Activated CD4-positive, alpha-beta memory T cell treated with anti-CD3 and anti-CD28 coated beads for 36 hours (primary cell): ENCODE results near the gene WDR19. TPM values are rescaled to one million over a fixed set of nuclear protein-coding genes. Genes with fewer than 3 reads are reported as not detected.
"Not testable (repeated sequence)": the region's sequence is repeated elsewhere in the genome, so short reads cannot be mapped to it uniquely, and the experiment has no call there.

Source experiments
- CTCF ChIA-PET: fragments of 350-600 bp; sonication (Branson Sonifier 250); formaldehyde crosslinking; loops from one replicate; lab custom pipeline; 2021; ENCODE audit warnings: antibody characterized with exemption, inconsistent platforms; lab: Charles Lee
- POLR2A ChIA-PET: fragments of 350-600 bp; sonication (Branson Sonifier 250); formaldehyde crosslinking; loops from one replicate; lab custom pipeline; 2021; ENCODE audit warnings: antibody characterized with exemption; lab: Charles Lee
- DNase-seq: peaks from one replicate; pipeline ENCODE4 v3.0.0-alpha.2; 2020
- H3K27ac Mint-ChIP-seq: one replicate; pipeline ENCODE4 v1.8.0; 2021; ENCODE audit warnings: mixed read lengths
- H3K27me3 Mint-ChIP-seq: one replicate; pipeline ENCODE4 v1.8.0; 2021; ENCODE audit warnings: mixed read lengths
- H3K36me3 Mint-ChIP-seq: one replicate; pipeline ENCODE4 v1.8.0; 2021; ENCODE audit warnings: mixed read lengths
- H3K4me1 Mint-ChIP-seq: one replicate; pipeline ENCODE4 v1.8.0; 2021; ENCODE audit warnings: low read depth, mixed read lengths
- H3K4me3 Mint-ChIP-seq: one replicate; pipeline ENCODE4 v1.8.0; 2021; ENCODE audit warnings: mild to moderate bottlenecking, mixed read lengths
- H3K9me3 Mint-ChIP-seq: one replicate; pipeline ENCODE4 v1.8.0; 2021; ENCODE audit warnings: mixed read lengths
- intact Hi-C: fragments of 100-400 bp; cut with micrococcal nuclease; formaldehyde crosslinking; loops from one replicate; pipeline ENCODE4 v1.15.1; 2023
- total RNA-seq, 2 experiments: library from RNA; stranded (reverse); gene quantifications; one replicate each; pipeline ENCODE4 v1.2.3, GENCODE V29; 2021

The WDR19 gene
- total RNA-seq, 2 experiments from 2014 or later, result 16.4 to 17.9 TPM

GRCh38 chr4:39179681-39180080, 2.6 kb upstream of the WDR19 start:
- H3K27me3 Mint-ChIP-seq, result no peaks in the 10 kb centered on the region
- H3K4me1 Mint-ChIP-seq, result peaks cover 5% of the 10 kb centered on the region
- CTCF ChIA-PET, result interaction anchor here (0.6 kb wide), 2 partner anchors 141 to 280 kb away, joined by 3 to 4 read pairs; no protein-coding TSS in a partner anchor
- DNase-seq, result no peak
- no peaks in the 10 kb centered on the region for H3K9me3 Mint-ChIP-seq
- no peak overlapping the region for H3K27ac Mint-ChIP-seq
- intact Hi-C loops, result loop anchor here (5.0 kb wide), 1 partner anchor 188 kb away; the partner anchor contains the start of gene RFC1
- POLR2A ChIA-PET, result no interaction called here
- no peak overlapping the region for H3K4me3 Mint-ChIP-seq
- H3K36me3 Mint-ChIP-seq, result no peaks in the 10 kb centered on the region

- DNase-seq, H3K4me3 Mint-ChIP-seq, H3K36me3 Mint-ChIP-seq, H3K27me3 Mint-ChIP-seq, POLR2A ChIA-PET, H3K9me3 Mint-ChIP-seq, H3K4me1 Mint-ChIP-seq, H3K27ac Mint-ChIP-seq, CTCF ChIA-PET: not testable (repeated sequence)
- intact Hi-C loops, result loop anchor here (5.0 kb wide), 1 partner anchor 187 kb away; the partner anchor contains the start of gene RFC1
These were observed 1.7 kb upstream of the WDR19 start for GRCh38 chr4:39180629-39181028.

GRCh38 chr4:39181520-39181904, 817 bp upstream of the WDR19 start:
- H3K9me3 Mint-ChIP-seq, result no peaks in the 10 kb centered on the region
- ChIA-PET CTCF (interaction anchor here (0.7 to 2.1 kb wide), 8 partner anchors 15 to 908 kb away, joined by 3 to 12 read pairs (median 4); partner anchors contain the start of gene TLR10), POLR2A (interaction anchor here (0.6 to 1.1 kb wide), 3 partner anchors 278 to 613 kb away, joined by 3 read pairs; partner anchors contain the start of genes LIAS and RPL9)
- no peak overlapping the region for H3K27ac Mint-ChIP-seq
- peaks cover 5% of the 10 kb centered on the region for H3K4me1 Mint-ChIP-seq
- no peak overlapping the region for H3K4me3 Mint-ChIP-seq
- no peaks in the 10 kb centered on the region for H3K36me3 Mint-ChIP-seq
- no peak for DNase-seq
- no peaks in the 10 kb centered on the region for H3K27me3 Mint-ChIP-seq
- intact Hi-C loops, result loop anchor here (5.0 kb wide), 1 partner anchor 186 kb away; the partner anchor contains the start of gene RFC1

GRCh38 chr4:39201963-39202362, 19.6 kb downstream of the WDR19 start:
- POLR2A ChIA-PET, result no interaction called here
- no peak for DNase-seq
- H3K36me3 Mint-ChIP-seq, result peaks cover 16% of the 10 kb centered on the region
- no peaks in the 10 kb centered on the region for H3K9me3 Mint-ChIP-seq
- intact Hi-C loops, result no loop called here
- no peaks in the 10 kb centered on the region for H3K4me1 Mint-ChIP-seq
- no peak overlapping the region for H3K27ac Mint-ChIP-seq
- H3K27me3 Mint-ChIP-seq, result no peaks in the 10 kb centered on the region
- CTCF ChIA-PET, result no interaction called here
- H3K4me3 Mint-ChIP-seq, result no peak overlapping the region

- CTCF ChIA-PET, result no interaction called here
- intact Hi-C loops, result no loop called here
- Mint-ChIP-seq H3K4me3 (no peak overlapping the region), H3K27ac (no peak overlapping the region), H3K9me3 (no peaks in the 10 kb centered on the region), H3K36me3 (peaks cover 24% of the 10 kb centered on the region), H3K4me1 (no peaks in the 10 kb centered on the region), H3K27me3 (no peaks in the 10 kb centered on the region)
- no peak for DNase-seq
- POLR2A ChIA-PET, result no interaction called here
These were observed 22.2 kb downstream of the WDR19 start for GRCh38 chr4:39204543-39204942.

GRCh38 chr4:39205000-39205399, 22.7 kb downstream of the WDR19 start:
- intact Hi-C loops, result no loop called here
- no peaks in the 10 kb centered on the region for H3K27me3 Mint-ChIP-seq
- H3K36me3 Mint-ChIP-seq, result peaks cover 24% of the 10 kb centered on the region
- H3K27ac Mint-ChIP-seq, result no peak overlapping the region
- ChIA-PET CTCF (no interaction called here), POLR2A (no interaction called here)
- DNase-seq, result no peak
- H3K4me1 Mint-ChIP-seq, result no peaks in the 10 kb centered on the region
- no peaks in the 10 kb centered on the region for H3K9me3 Mint-ChIP-seq
- no peak overlapping the region for H3K4me3 Mint-ChIP-seq

GRCh38 chr4:39205476-39205875, 23.1 kb downstream of the WDR19 start:
- ChIA-PET CTCF (no interaction called here), POLR2A (no interaction called here)
- no peak for DNase-seq

GRCh38 chr4:39227906-39228305, 45.6 kb downstream of the WDR19 start:
- Mint-ChIP-seq H3K36me3 (peaks cover 3% of the 10 kb centered on the region), H3K27me3 (no peaks in the 10 kb centered on the region), H3K4me3 (no peak overlapping the region), H3K4me1 (no peaks in the 10 kb centered on the region), H3K9me3 (no peaks in the 10 kb centered on the region), H3K27ac (no peak overlapping the region)
- ChIA-PET POLR2A (no interaction called here), CTCF (interaction anchor here (0.8 kb wide), 1 partner anchor 89 kb away, joined by 3 read pairs; no protein-coding TSS in a partner anchor)
- no peak for DNase-seq
- intact Hi-C loops, result no loop called here

More at GRCh38 chr4:39205476-39205875, 23.1 kb downstream of the WDR19 start:
- no peaks in the 10 kb centered on the region for H3K9me3 Mint-ChIP-seq
- H3K27ac Mint-ChIP-seq, result no peak overlapping the region
- H3K4me1 Mint-ChIP-seq, result no peaks in the 10 kb centered on the region
- H3K27me3 Mint-ChIP-seq, result no peaks in the 10 kb centered on the region
- H3K4me3 Mint-ChIP-seq, result no peak overlapping the region
- intact Hi-C loops, result no loop called here
- H3K36me3 Mint-ChIP-seq, result peaks cover 24% of the 10 kb centered on the region

- CTCF ChIA-PET, result interaction anchor here (0.6 kb wide), 1 partner anchor 223 kb away, joined by 3 read pairs; no protein-coding TSS in a partner anchor
- Mint-ChIP-seq H3K9me3 (no peaks in the 10 kb centered on the region), H3K27ac (no peak overlapping the region), H3K27me3 (no peaks in the 10 kb centered on the region), H3K4me3 (no peak overlapping the region), H3K4me1 (no peaks in the 10 kb centered on the region), H3K36me3 (peaks cover 6% of the 10 kb centered on the region)
- intact Hi-C loops, result no loop called here
- DNase-seq, result no peak
- POLR2A ChIA-PET, result no interaction called here
These were observed 46.0 kb downstream of the WDR19 start for GRCh38 chr4:39228377-39228776.

- Mint-ChIP-seq H3K27me3 (no peaks in the 10 kb centered on the region), H3K4me3 (no peak overlapping the region), H3K36me3 (peaks cover 8% of the 10 kb centered on the region), H3K27ac (no peak overlapping the region), H3K9me3 (no peaks in the 10 kb centered on the region), H3K4me1 (no peaks in the 10 kb centered on the region)
- DNase-seq, result no peak
- CTCF ChIA-PET, result interaction anchor here (0.9 kb wide), 1 partner anchor 15 kb away, joined by 3 read pairs; no protein-coding TSS in a partner anchor
- POLR2A ChIA-PET, result no interaction called here
- intact Hi-C loops, result no loop called here
These were observed 48.1 kb downstream of the WDR19 start for GRCh38 chr4:39230462-39230861.

- DNase-seq, result no peak
- CTCF ChIA-PET, result interaction anchor here (0.9 to 1.1 kb wide), 2 partner anchors 16 to 370 kb away, joined by 3 read pairs; no protein-coding TSS in a partner anchor
- POLR2A ChIA-PET, result no interaction called here
- no peak overlapping the region for H3K4me3 Mint-ChIP-seq
- no peaks in the 10 kb centered on the region for H3K9me3 Mint-ChIP-seq
- intact Hi-C loops, result no loop called here
- peaks cover 16% of the 10 kb centered on the region for H3K36me3 Mint-ChIP-seq
- H3K27ac Mint-ChIP-seq, result no peak overlapping the region
- no peaks in the 10 kb centered on the region for H3K27me3 Mint-ChIP-seq
- H3K4me1 Mint-ChIP-seq, result no peaks in the 10 kb centered on the region
These were observed 49.3 kb downstream of the WDR19 start for GRCh38 chr4:39231660-39232059.

- no peak overlapping the region for H3K27ac Mint-ChIP-seq
- intact Hi-C loops, result no loop called here
- no peaks in the 10 kb centered on the region for H3K4me1 Mint-ChIP-seq
- H3K9me3 Mint-ChIP-seq, result no peaks in the 10 kb centered on the region
- H3K27me3 Mint-ChIP-seq, result no peaks in the 10 kb centered on the region
- ChIA-PET POLR2A (no interaction called here), CTCF (no interaction called here)
- DNase-seq, result no peak
- no peak overlapping the region for H3K4me3 Mint-ChIP-seq
- H3K36me3 Mint-ChIP-seq, result peaks cover 16% of the 10 kb centered on the region
These were observed 49.8 kb downstream of the WDR19 start for GRCh38 chr4:39232100-39232499.

- Mint-ChIP-seq H3K36me3 (peaks cover 18% of the 10 kb centered on the region), H3K4me1 (no peaks in the 10 kb centered on the region), H3K27me3 (no peaks in the 10 kb centered on the region), H3K27ac (no peak overlapping the region), H3K4me3 (no peak overlapping the region), H3K9me3 (no peaks in the 10 kb centered on the region)
- intact Hi-C loops, result no loop called here
- no peak for DNase-seq
- ChIA-PET POLR2A (no interaction called here), CTCF (interaction anchor here (1.0 kb wide), 1 partner anchor 14 kb away, joined by 3 read pairs; no protein-coding TSS in a partner anchor)
These were observed 50.8 kb downstream of the WDR19 start for GRCh38 chr4:39233114-39233513.
